Hepatocyte (in vitro differentiated cells): ENCODE results near the gene C2orf74. TPM values are rescaled to one million over a fixed set of nuclear protein-coding genes. Genes with fewer than 3 reads are reported as not detected.

Experiments used
- DNase-seq: peaks from one replicate; pipeline ENCODE4 v3.0.0-alpha.2; 2016; ENCODE audit warnings: low spot score
- H2AFZ ChIP-seq: fragments of 200-600 bp; sonication (generic); 2 replicates; pipeline ENCODE4 v1.6.0; 2016; ENCODE audit warnings: antibody characterized with exemption, mild to moderate bottlenecking
- H3K27ac ChIP-seq: fragments of 200-600 bp; sonication (generic); 2 replicates; pipeline ENCODE4 v1.5.1; 2016; ENCODE audit warnings: mild to moderate bottlenecking
- H3K27me3 ChIP-seq: fragments of 200-600 bp; sonication (generic); 2 replicates; pipeline ENCODE4 v1.6.1; 2016
- H3K36me3 ChIP-seq: fragments of 200-600 bp; sonication (generic); replicated peaks from 2 replicates; pipeline ENCODE4 v1.5.1; 2016; ENCODE audit warnings: low read depth; ENCODE audit not compliant: insufficient read depth
- H3K4me1 ChIP-seq: fragments of 200-600 bp; sonication (generic); 2 replicates; pipeline ENCODE4 v1.5.1; 2016; ENCODE audit warnings: mild to moderate bottlenecking, moderate library complexity; ENCODE audit not compliant: insufficient read depth
- H3K4me2 ChIP-seq: fragments of 200-600 bp; sonication (generic); 2 replicates; pipeline ENCODE4 v1.6.0; 2016
- H3K4me3 ChIP-seq: fragments of 200-600 bp; sonication (generic); 2 replicates; pipeline ENCODE4 v1.5.1; 2016; ENCODE audit warnings: mild to moderate bottlenecking
- H3K79me2 ChIP-seq: fragments of 200-600 bp; sonication (generic); 2 replicates; pipeline ENCODE4 v1.6.0; 2017; ENCODE audit warnings: mild to moderate bottlenecking
- H3K9me2 ChIP-seq: fragments of 200-600 bp; sonication (generic); replicated peaks from 2 replicates; pipeline ENCODE4 v1.6.0; 2017; ENCODE audit warnings: mild to moderate bottlenecking; ENCODE audit not compliant: insufficient read depth
- H3K9me3 ChIP-seq: fragments of 200-600 bp; sonication (generic); 2 replicates; pipeline ENCODE4 v1.5.1; 2016; ENCODE audit warnings: low read depth, mild to moderate bottlenecking
- H4K20me1 ChIP-seq: fragments of 200-600 bp; sonication (generic); 2 replicates; pipeline ENCODE4 v1.6.0; 2016; ENCODE audit warnings: mild to moderate bottlenecking; ENCODE audit not compliant: insufficient read depth, poor library complexity, severe bottlenecking
- CTCF ChIP-seq: fragments of 200-600 bp; sonication (generic); IDR thresholded peaks from 2 replicates; pipeline ENCODE4 v1.5.1; 2016; ENCODE audit warnings: antibody characterized with exemption, mild to moderate bottlenecking; ENCODE audit not compliant: poor library complexity
- EZH2 ChIP-seq: fragments of 200-600 bp; sonication (generic); IDR thresholded peaks from 2 replicates; pipeline ENCODE4 v1.6.1; 2016; ENCODE audit warnings: antibody characterized with exemption, mild to moderate bottlenecking, borderline replicate concordance
- EZH2phosphoT487 ChIP-seq: fragments of 200-600 bp; sonication (generic); IDR thresholded peaks from one replicate; pipeline ENCODE4 v1.6.1; 2018; ENCODE audit warnings: antibody characterized with exemption, mild to moderate bottlenecking, low read depth, moderate library complexity; ENCODE audit not compliant: unreplicated experiment, severe bottlenecking
- WGBS: methylation state at CpG from one replicate; pipeline ENCODE4 v1.1.6; 2016; ENCODE audit warnings: low lambda C conversion rate; ENCODE audit errors: missing lambda C conversion rate; 5-methylcytosine and 5-hydroxymethylcytosine counted together
- polyA plus RNA-seq: library from polyadenylated mRNA; unstranded; fragments of >200 nt; fragmentation: Nextera tagmentation; extraction: Ambion mirVana; gene quantifications from 2 replicates; pipeline ENCODE4 v1.2.1, GENCODE V29; 2016
- total RNA-seq: library from RNA; depleted of rRNA; stranded (reverse); fragments of >200 nt; gene quantifications from 2 replicates; pipeline ENCODE4 v1.2.3, GENCODE V29; 2014

Gene C2orf74
- total and polyA plus RNA-seq, 2 experiments from 2014 or later, result 6.2 to 10.2 TPM

- 93% methylated on average over 1 of the region's 1 CpG for WGBS
- Histone ChIP-seq H3K27ac (no peak overlapping the region), H4K20me1 (no peaks in the 10 kb centered on the region), H3K79me2 (peaks cover 6% of the 10 kb centered on the region), H2AFZ (no peak overlapping the region), H3K27me3 (no peaks in the 10 kb centered on the region), H3K4me2 (no peak overlapping the region), H3K9me2 (no peaks in the 10 kb centered on the region), H3K4me1 (peaks cover 4% of the 10 kb centered on the region), H3K36me3 (no peaks in the 10 kb centered on the region), H3K4me3 (no peak overlapping the region), H3K9me3 (no peaks in the 10 kb centered on the region)
- no peak for TF ChIP-seq EZH2
- TF ChIP-seq CTCF, result no peak
- no peak for TF ChIP-seq EZH2phosphoT487
- DNase-seq, result no peak
These were observed 10.7 kb downstream of the C2orf74 start for GRCh38 chr2:61172671-61173070.

GRCh38 chr2:61173116-61173515 is 11.1 kb downstream of the C2orf74 start:
- Histone ChIP-seq H3K4me2 (no peak overlapping the region), H3K27ac (no peak overlapping the region), H3K9me2 (no peaks in the 10 kb centered on the region), H2AFZ (no peak overlapping the region), H3K27me3 (no peaks in the 10 kb centered on the region), H3K4me3 (no peak overlapping the region), H3K79me2 (peaks cover 10% of the 10 kb centered on the region), H3K9me3 (no peaks in the 10 kb centered on the region), H3K4me1 (peaks cover 8% of the 10 kb centered on the region), H3K36me3 (no peaks in the 10 kb centered on the region), H4K20me1 (no peaks in the 10 kb centered on the region)
- TF ChIP-seq EZH2 (no peak), CTCF (no peak), EZH2phosphoT487 (no peak)
- WGBS, result 89% methylated on average over 4 of the region's 4 CpGs
- DNase-seq, result no peak

GRCh38 chr2:61175036-61175435 is 13.0 kb downstream of the C2orf74 start:
- Histone ChIP-seq H3K4me2 (no peak overlapping the region), H3K79me2 (peaks cover 24% of the 10 kb centered on the region), H3K9me2 (no peaks in the 10 kb centered on the region), H4K20me1 (peaks cover 6% of the 10 kb centered on the region), H3K27ac (no peak overlapping the region), H3K4me3 (no peak overlapping the region), H3K27me3 (no peaks in the 10 kb centered on the region), H3K4me1 (peaks cover 27% of the 10 kb centered on the region), H3K36me3 (no peaks in the 10 kb centered on the region), H3K9me3 (no peaks in the 10 kb centered on the region), H2AFZ (no peak overlapping the region)
- DNase-seq, result no peak
- 93% methylated on average over 8 of the region's 8 CpGs for WGBS
- TF ChIP-seq EZH2phosphoT487, result no peak
- TF ChIP-seq EZH2, result no peak

GRCh38 chr2:61176755-61177726 is 15.1 kb downstream of the C2orf74 start:
- H3K79me2 ChIP-seq, result peaks cover 43% of the 10 kb centered on the region
- peak overlapping the region; percentile 100 for H2AFZ ChIP-seq
- H3K9me2 ChIP-seq, result no peaks in the 10 kb centered on the region
- no peaks in the 10 kb centered on the region for H3K27me3 ChIP-seq
- H3K4me2 ChIP-seq, result peak overlapping the region; percentile 95
- no peaks in the 10 kb centered on the region for H3K9me3 ChIP-seq
- 2% methylated on average over 73 of the region's 111 CpGs for WGBS
- H3K36me3 ChIP-seq, result no peaks in the 10 kb centered on the region
- H3K27ac ChIP-seq, result peak overlapping the region; percentile 99
- DNase-seq, result peak; percentile 97
- H4K20me1 ChIP-seq, result peaks cover 6% of the 10 kb centered on the region
- TF ChIP-seq EZH2phosphoT487 (no peak), EZH2 (no peak), CTCF (no peak)
- peak overlapping the region; percentile 96 for H3K4me3 ChIP-seq
- peaks cover 45% of the 10 kb centered on the region for H3K4me1 ChIP-seq
